TTC549 (cell line): ENCODE data around the gene PXT1.

Experiments used
- FAIRE-seq: peaks from 2 replicates; lab custom pipeline; 2012; peaks lifted over from hg19 to GRCh38; lab: Jason Lieb, UNC

PXT1 gene

DNA sequence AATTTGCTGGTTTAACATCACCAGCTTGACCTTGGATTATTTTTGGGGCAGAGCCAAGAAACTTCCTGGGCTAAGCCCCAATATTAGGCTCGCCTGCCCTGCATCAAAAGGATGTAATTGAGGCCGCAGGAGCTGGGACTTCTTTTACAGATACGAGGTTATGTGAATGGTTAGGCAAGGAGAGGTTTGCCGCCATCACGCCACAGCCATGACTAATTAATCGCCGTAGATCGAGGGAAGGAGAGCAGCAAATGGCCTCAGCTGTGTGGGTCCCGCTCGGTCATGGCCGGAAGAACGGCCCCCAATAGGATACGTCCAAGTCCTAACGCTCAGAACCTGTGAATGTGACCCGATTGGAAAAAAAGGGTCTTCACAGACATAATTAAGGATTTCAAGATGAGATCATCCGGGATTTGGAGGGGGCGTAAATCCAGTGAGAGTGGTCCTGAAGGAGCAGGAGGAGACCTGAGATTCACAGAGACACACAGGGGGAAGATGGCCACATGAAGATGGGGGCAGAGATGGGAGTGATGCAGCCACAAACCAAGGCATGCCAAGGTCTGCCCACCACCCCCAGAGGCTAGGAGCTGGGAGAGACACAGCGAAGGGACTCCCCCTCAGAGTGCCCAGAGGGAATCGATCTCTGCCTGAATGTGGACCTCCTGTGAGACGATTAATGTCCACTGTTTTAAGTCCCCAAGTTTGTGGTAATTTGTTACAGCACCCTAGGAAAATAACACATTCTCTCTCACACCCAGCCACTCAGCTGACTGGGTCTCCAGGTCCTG is 96.0 kb downstream of the PXT1 start:
- no peak for FAIRE-seq

DNA sequence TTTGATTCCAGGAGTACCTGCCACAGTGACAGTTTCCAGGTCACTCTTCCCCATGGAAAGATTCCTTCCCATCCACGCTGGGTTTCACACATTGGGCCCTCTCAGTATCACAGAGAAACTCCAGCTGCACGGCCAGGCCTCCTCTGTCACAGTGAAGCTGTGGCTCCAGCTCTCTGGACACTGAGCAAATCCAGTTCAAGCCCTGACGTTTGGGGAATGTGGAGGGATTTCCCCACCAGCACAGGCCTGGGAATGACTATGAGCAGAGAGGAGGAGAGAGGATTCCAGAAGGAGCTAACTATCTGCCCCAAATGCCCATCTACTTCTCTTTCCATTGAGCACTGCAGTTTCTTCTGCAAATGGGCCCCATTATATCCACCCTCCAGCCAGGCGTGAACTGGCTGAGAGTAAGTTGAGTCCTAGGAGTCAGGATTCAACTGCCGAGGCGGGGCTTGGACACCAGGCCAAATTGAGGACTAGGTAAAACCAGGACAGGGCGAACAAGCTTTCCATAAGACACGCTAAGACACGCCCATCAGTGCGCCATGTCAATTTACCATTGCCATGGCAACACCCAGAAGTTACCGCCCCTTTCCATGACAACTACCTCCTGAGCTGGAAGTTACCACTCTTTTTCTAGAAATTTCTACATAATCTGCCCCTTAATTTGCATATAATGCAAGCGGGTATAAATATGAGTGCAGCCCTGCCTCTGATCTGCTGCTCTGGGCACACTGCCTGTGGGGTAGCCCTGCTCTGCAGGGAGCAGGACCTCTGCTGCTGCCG is 96.8 kb downstream of the PXT1 start:
- no peak for FAIRE-seq

DNA sequence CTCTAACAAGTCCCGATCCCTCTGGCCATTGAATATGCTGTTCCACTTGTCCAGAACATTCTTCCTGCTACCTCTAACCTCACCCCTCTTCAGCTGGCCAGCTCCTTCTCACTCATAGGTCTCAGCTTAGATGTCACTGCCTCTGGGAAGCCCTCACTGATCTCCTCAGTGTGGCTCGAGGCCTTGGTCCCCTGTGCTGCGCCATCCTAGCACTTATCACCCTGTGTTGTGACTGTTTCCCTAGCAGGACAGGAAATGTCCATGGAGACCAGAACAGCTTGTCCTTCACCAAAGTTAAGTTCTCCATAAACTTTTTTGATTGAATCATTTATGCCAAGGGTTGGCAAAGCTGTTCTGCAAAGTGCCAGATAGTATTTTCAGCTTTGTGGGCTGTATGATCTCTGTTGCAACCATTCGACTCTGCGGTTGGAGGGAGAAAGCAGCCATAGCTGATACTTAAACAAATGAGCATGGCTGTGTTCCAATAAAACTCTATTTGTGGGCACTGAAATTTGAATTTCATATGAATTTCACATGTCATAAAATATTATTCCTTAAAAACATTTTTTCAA is 99.5 kb downstream of the PXT1 start:
- no peak for FAIRE-seq

DNA sequence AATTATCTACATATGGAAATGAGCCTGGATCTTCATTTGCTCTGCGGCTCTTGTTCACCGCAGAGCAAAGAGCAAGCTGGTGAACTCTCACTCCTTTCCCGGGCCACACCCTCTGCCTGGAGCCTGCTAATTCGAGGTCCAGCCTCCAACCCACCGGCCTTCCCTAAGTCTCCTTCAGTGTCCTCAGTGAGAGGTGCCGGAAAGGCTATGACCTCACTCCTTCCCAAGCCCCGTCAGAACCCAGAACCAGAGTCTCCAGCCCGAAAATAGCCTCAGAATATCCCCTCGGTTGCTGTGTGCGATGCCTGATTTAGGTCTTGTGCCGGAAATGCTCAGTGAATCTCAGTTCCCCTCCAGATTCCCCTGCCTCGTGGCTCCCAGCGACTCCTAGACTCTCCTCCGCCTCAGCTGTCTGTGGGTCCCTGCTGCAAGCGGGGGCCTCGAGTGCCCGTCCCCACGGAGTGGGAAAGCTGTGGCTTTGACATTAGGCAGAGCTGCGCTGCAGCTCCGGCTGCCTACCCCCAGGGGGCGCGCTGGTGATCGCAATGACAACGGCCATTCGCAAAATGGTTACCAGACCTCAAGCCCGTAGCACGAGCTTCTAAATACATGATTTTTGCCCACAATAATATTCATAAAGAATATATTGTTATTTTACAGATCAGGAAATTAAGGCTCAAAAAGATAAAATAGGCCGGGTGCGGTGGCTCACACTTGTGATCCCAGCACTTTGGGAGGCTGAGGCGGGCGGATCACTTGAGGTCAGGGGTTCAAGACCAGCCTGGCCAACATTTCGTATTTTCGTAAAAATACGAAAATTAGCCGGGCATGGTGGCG is 101.8 kb downstream of the PXT1 start:
- FAIRE-seq: no peak
